MM.1S (cell line): ENCODE measurements around the gene TRAPPC8.

Source experiments
- DNase-seq: peaks from one replicate; pipeline ENCODE4 v3.0.0-alpha.2; 2015
- H2AFZ ChIP-seq: fragments of 300-600 bp; sonication (generic); 2 replicates; pipeline ENCODE4 v1.6.0; 2016; ENCODE audit warnings: antibody characterized with exemption, low read length
- H3F3A ChIP-seq: fragments of 300-600 bp; sonication (generic); 2 replicates; pipeline ENCODE4 v1.6.1; 2016; ENCODE audit warnings: mild to moderate bottlenecking, antibody characterized with exemption, low read length, moderate library complexity, mixed read lengths; ENCODE audit not compliant: insufficient read depth
- H3K27ac ChIP-seq: fragments of 300-600 bp; sonication (generic); 2 replicates; pipeline ENCODE4 v1.5.1; 2016; ENCODE audit warnings: mild to moderate bottlenecking, low read length
- H3K27me3 ChIP-seq: fragments of 300-600 bp; sonication (generic); replicated peaks from 2 replicates; pipeline ENCODE4 v1.6.0; 2016; ENCODE audit warnings: low read length; ENCODE audit not compliant: insufficient read depth
- H3K36me3 ChIP-seq: fragments of 300-600 bp; sonication (generic); replicated peaks from 2 replicates; pipeline ENCODE4 v1.6.1; 2016; ENCODE audit warnings: mild to moderate bottlenecking, low read length, mixed read lengths; ENCODE audit not compliant: insufficient read depth
- H3K4me1 ChIP-seq: fragments of 300-600 bp; sonication (generic); 2 replicates; pipeline ENCODE4 v1.6.1; 2016; ENCODE audit warnings: low read length, mixed read lengths
- H3K4me2 ChIP-seq: fragments of 300-600 bp; sonication (generic); 2 replicates; pipeline ENCODE4 v1.6.0; 2016; ENCODE audit warnings: low read depth, low read length
- H3K4me3 ChIP-seq: fragments of 300-600 bp; sonication (generic); 2 replicates; pipeline ENCODE4 v1.5.1; 2016; ENCODE audit warnings: low read length, mixed read lengths
- H3K79me2 ChIP-seq: fragments of 300-600 bp; sonication (generic); 2 replicates; pipeline ENCODE4 v1.6.1; 2016; ENCODE audit warnings: mixed run types, low read length, mixed read lengths
- H3K9ac ChIP-seq: fragments of 300-600 bp; sonication (generic); 2 replicates; pipeline ENCODE4 v1.6.1; 2016; ENCODE audit warnings: low read length, mixed read lengths
- H3K9me2 ChIP-seq: fragments of 300-600 bp; sonication (generic); replicated peaks from 2 replicates; pipeline ENCODE4 v1.6.1; 2016; ENCODE audit warnings: mild to moderate bottlenecking, low read length, mixed read lengths; ENCODE audit not compliant: insufficient read depth
- H3K9me3 ChIP-seq: fragments of 300-600 bp; sonication (generic); replicated peaks from 2 replicates; pipeline ENCODE4 v1.6.1; 2016; ENCODE audit warnings: mild to moderate bottlenecking, low read length, mixed read lengths; ENCODE audit not compliant: insufficient read depth
- H4K20me1 ChIP-seq: fragments of 300-600 bp; sonication (generic); 2 replicates; pipeline ENCODE4 v1.6.1; 2016; ENCODE audit warnings: mild to moderate bottlenecking, low read length, moderate library complexity, mixed read lengths; ENCODE audit not compliant: insufficient read depth
- CTCF ChIP-seq: fragments of 300-600 bp; sonication (generic); IDR thresholded peaks from 2 replicates; pipeline ENCODE4 v1.5.1; 2016; ENCODE audit warnings: antibody characterized with exemption, low read length, mixed read lengths
- EZH2 ChIP-seq: fragments of 300-600 bp; sonication (generic); optimal IDR thresholded peaks from 2 replicates; pipeline ENCODE3; 2017; ENCODE audit warnings: low read depth, mild to moderate bottlenecking, antibody characterized with exemption, low read length, mixed read lengths
- EZH2phosphoT487 ChIP-seq: fragments of 300-600 bp; sonication (generic); IDR thresholded peaks from 2 replicates; pipeline ENCODE4 v1.6.1; 2018; ENCODE audit warnings: antibody characterized with exemption, low read length

Gene TRAPPC8

GRCh38 chr18:31973929-31974546 is 31.1 kb upstream of the TRAPPC8 start:
- H3K9me3 ChIP-seq, result no peaks in the 10 kb centered on the region
- no peaks in the 10 kb centered on the region for H4K20me1 ChIP-seq
- no peak overlapping the region for H3K4me2 ChIP-seq
- H3K9me2 ChIP-seq, result no peaks in the 10 kb centered on the region
- no peaks in the 10 kb centered on the region for H3K27me3 ChIP-seq
- H3K27ac ChIP-seq, result no peak overlapping the region
- TF ChIP-seq CTCF (no peak), EZH2phosphoT487 (no peak), EZH2 (no peak)
- no peaks in the 10 kb centered on the region for H3K4me1 ChIP-seq
- no peaks in the 10 kb centered on the region for H3K36me3 ChIP-seq
- no peak overlapping the region for H3K4me3 ChIP-seq
- no peaks in the 10 kb centered on the region for H3F3A ChIP-seq
- H3K79me2 ChIP-seq, result no peaks in the 10 kb centered on the region
- no peak overlapping the region for H3K9ac ChIP-seq
- no peak for DNase-seq
- no peak overlapping the region for H2AFZ ChIP-seq

- H3K4me3 ChIP-seq, result no peak overlapping the region
- H3F3A ChIP-seq, result no peaks in the 10 kb centered on the region
- H3K27me3 ChIP-seq, result no peaks in the 10 kb centered on the region
- no peak overlapping the region for H3K9ac ChIP-seq
- H3K9me2 ChIP-seq, result no peaks in the 10 kb centered on the region
- no peak overlapping the region for H3K4me2 ChIP-seq
- H3K36me3 ChIP-seq, result no peaks in the 10 kb centered on the region
- H4K20me1 ChIP-seq, result no peaks in the 10 kb centered on the region
- H3K27ac ChIP-seq, result no peak overlapping the region
- H3K4me1 ChIP-seq, result no peaks in the 10 kb centered on the region
- TF ChIP-seq CTCF (no peak), EZH2 (no peak), EZH2phosphoT487 (no peak)
- H3K9me3 ChIP-seq, result no peaks in the 10 kb centered on the region
- no peak overlapping the region for H2AFZ ChIP-seq
- H3K79me2 ChIP-seq, result no peaks in the 10 kb centered on the region
- DNase-seq, result no peak
Measured at GRCh38 chr18:31970617-31971016, 27.7 kb upstream of the TRAPPC8 start.

GRCh38 chr18:31965316-31965970 is 22.5 kb upstream of the TRAPPC8 start:
- no peaks in the 10 kb centered on the region for H3K9me2 ChIP-seq
- no peak overlapping the region for H3K27ac ChIP-seq
- H3K9ac ChIP-seq, result no peak overlapping the region
- no peaks in the 10 kb centered on the region for H4K20me1 ChIP-seq
- H3F3A ChIP-seq, result no peaks in the 10 kb centered on the region
- no peaks in the 10 kb centered on the region for H3K36me3 ChIP-seq
- no peak overlapping the region for H3K4me3 ChIP-seq
- H3K27me3 ChIP-seq, result no peaks in the 10 kb centered on the region
- H2AFZ ChIP-seq, result no peak overlapping the region
- H3K79me2 ChIP-seq, result no peaks in the 10 kb centered on the region
- TF ChIP-seq EZH2 (no peak), EZH2phosphoT487 (no peak), CTCF (no peak)
- H3K4me2 ChIP-seq, result no peak overlapping the region
- no peak for DNase-seq
- H3K9me3 ChIP-seq, result no peaks in the 10 kb centered on the region
- H3K4me1 ChIP-seq, result no peaks in the 10 kb centered on the region
